HG03469 (cell line): ENCODE measurements around the gene MTUS2.

Experiments used
- ATAC-seq: cut with Tn5 transposase; IDR thresholded peaks from one replicate; pipeline ENCODE4 v1.9.1; 2021; ENCODE audit warnings: mild to moderate bottlenecking, moderate library complexity, moderate number of reproducible peaks; ENCODE audit not compliant: unreplicated experiment

Gene MTUS2

GRCh38 chr13:29537736-29538651 is 717.9 kb downstream of the MTUS2 start:
- ATAC-seq: no peak

DNA sequence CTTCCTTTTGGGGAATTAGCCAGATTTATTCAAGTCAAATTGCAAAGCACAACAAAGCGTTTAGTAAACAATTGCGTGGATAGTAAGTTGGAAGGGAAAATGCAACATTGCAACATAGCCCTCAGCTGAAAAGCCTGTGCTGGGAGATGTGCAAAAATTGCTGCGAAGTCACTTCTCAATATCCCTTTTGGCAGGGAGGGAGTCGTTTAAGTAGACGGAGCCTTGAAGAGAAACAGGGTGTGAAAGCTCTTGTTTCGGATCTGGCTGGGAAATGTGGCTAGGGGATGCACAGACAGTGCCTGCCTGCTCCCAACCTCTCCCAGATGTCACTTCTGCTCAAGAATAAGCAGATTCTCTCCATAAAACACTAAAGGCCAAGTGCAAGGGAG is 718.5 kb downstream of the MTUS2 start:
- ATAC-seq: no peak

DNA sequence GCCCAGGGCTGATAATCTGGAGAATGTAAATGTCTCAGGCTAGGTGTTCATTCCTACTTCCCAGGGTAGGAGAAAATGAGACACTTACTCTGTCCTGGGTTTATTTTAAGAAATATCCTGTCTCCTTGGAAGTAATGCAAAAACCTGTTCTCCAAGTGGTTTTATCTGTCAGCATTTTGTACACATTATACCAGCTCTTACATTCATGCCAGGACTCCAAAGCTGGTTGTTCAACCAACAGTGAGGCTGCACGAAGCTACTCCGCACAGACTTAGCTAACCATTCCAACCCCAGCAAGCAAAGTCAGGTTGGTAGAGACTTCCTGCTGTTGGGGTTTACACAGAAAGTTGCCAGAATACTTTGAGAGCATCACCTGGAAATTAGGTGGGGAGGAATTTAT is 719.7 kb downstream of the MTUS2 start:
- ATAC-seq: no peak

- ATAC-seq: no peak
These were observed 720.2 kb downstream of the MTUS2 start for GRCh38 chr13:29540334-29540733.

DNA sequence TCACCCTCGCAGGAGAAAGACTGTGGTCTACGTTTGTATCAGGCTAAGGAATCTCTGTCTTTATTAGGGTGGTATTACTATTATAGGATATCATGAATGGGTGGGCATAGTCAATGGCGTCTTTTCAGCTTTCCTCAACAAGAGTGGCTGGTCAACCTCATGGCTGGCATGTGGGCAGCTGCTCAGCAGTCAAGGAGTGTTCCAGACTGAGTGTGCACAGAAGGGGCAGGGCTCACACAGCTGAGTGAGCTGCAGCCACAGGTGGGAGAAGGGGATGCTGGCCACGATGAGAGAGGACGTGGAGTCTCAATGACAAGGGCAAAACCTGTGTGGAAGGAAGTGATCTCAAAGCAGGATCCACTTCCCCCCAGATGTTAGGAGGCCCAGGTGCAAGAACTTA is 720.7 kb downstream of the MTUS2 start:
- no peak for ATAC-seq

DNA sequence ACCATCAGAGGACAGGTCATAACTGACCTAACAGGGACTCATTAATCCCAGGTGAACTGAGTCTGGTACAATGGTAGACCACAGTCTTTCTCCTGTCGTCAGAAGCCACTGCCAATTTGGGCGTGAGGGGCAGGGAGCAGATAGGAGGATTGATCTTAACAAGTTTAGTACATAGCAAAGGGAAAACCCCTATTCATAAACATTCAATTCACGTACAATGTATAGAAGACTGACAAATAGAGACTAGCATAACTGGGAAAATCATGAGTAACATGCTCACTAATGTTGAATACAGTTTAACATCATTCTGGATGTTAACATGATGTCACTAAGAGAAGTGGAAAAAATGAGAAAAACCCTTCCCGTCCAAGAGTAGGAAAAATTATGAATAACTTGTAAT is 721.3 kb downstream of the MTUS2 start:
- no peak for ATAC-seq

GRCh38 chr13:29542381-29542780 is 722.2 kb downstream of the MTUS2 start:
- ATAC-seq: no peak

GRCh38 chr13:29543230-29544215 is 723.4 kb downstream of the MTUS2 start:
- ATAC-seq: peak; percentile 98

DNA sequence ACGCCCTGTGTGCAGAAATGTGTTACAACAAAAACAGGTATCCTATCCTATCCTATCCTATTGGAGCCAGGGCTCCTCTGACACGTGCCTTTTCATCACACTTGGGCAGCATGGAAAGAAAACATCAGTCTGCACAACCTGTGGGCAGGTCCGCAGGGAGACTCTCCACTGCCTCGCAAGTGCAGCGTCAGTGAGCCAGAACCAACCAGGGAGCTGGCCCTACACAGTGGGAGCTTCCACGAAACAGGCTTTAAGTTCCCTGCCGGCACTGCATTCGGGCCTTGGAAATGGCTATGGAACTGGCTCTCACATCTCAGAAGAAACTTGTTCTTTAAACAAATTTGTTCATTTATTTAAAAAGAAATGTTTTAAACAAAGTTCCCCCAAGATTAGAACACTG is 725.8 kb downstream of the MTUS2 start:
- ATAC-seq: no peak

- no peak for ATAC-seq
These were observed 726.5 kb downstream of the MTUS2 start for GRCh38 chr13:29546662-29547061.

DNA sequence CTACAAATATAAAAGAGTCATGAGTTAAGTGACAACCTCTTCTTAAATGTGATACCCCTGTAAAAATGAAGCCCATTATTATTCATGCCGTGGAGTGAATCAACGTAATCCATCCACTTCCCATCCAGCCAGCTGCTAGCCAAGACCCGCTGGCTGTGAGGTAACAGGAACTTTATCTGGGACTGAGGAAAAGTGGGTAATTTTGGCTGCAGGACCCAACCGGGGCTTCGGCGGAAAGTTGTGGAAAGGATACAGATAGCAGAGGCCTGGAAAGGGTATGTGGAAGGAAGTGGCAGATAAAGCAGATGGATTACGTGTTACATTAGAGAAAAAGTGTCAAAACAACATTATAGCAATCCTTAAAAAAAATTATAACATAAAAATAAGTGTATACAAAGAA is 727.0 kb downstream of the MTUS2 start:
- no peak for ATAC-seq

DNA sequence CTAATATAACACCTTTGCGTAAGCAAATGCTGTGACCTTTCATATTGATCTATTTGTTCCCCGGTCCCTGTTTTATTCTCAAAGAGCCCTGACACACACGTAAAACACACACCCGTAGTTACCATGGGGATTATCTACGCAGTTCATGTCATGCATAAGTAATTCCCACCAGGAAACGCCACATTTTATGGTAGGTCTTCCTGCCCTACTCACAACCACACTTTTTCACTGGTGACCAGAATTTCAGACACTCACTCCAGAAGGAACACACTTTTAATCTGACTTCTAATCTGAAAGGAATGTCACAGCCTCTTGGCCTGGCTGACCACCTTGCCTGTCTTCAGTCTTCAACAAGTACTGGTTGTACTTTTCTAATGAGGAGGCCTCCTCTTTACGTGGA is 728.6 kb downstream of the MTUS2 start:
- ATAC-seq: no peak

GRCh38 chr13:29550430-29550988 is 730.4 kb downstream of the MTUS2 start:
- no peak for ATAC-seq

- ATAC-seq: no peak
These were observed 731.1 kb downstream of the MTUS2 start for GRCh38 chr13:29551214-29551613.
